GM19395 (cell line): Measurements from ENCODE around the gene PLXNA4.

Source experiments
- ATAC-seq: cut with Tn5 transposase; IDR thresholded peaks from one replicate; pipeline ENCODE4 v1.9.1; 2021; ENCODE audit warnings: mild to moderate bottlenecking, moderate library complexity; ENCODE audit not compliant: unreplicated experiment

The PLXNA4 gene

GRCh38 chr7:132279718-132280117, 296.6 kb downstream of the PLXNA4 start:
- ATAC-seq = no peak

DNA sequence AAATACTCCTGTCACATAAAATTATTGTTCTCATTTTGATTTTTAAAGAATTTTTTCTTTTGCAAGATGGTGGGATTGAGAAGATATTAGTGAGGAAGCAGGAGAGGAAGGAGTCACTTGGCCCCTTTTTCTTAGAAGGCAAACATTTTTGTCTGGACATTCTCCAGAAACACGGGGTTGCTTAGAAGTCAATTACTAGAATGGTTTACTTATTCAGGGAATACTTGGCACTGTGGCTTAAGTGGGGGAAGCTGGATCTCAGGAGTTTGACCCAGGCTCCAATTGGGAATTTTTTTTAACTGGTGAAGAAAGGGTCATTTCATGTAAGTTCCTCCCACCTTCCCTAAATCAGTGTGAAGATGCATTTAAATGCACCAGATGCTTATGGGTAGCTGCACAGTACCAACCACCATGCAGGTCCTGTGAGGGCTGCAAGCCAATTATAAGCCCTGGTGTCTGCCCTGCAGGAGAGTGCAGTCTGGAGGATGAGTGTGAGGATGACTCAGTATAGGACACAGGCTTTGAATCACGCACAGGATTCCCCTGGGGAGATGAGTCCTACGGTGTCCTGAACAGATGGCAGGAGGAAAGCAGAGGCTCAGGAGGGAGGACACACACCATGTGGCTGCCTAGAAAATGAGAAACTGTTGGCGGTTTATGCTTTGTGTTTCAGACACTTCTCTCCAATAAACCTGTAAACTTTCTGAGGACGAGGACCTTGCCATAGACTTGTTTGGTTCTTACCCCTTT, 299.1 kb downstream of the PLXNA4 start:
- no peak for ATAC-seq

DNA sequence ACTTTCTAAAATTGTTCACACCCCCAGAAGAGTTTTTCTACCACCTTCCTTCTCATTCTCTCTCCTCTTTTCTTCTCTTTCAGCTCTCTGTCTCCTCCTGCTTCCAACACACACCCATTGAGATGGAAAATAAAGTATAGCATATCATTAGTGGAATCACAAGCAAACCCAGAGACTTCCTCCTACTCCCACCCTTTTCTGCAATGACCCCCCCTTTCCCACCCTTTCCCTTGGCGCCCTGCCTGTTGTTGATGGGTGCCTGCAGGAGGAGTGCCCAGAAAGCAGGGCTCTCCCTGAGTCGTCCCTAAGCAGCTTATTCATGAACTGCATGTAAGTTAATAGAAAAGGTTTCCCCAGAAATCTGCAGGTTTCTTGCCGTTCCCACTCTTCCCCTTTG, 300.0 kb downstream of the PLXNA4 start:
- no peak for ATAC-seq

DNA sequence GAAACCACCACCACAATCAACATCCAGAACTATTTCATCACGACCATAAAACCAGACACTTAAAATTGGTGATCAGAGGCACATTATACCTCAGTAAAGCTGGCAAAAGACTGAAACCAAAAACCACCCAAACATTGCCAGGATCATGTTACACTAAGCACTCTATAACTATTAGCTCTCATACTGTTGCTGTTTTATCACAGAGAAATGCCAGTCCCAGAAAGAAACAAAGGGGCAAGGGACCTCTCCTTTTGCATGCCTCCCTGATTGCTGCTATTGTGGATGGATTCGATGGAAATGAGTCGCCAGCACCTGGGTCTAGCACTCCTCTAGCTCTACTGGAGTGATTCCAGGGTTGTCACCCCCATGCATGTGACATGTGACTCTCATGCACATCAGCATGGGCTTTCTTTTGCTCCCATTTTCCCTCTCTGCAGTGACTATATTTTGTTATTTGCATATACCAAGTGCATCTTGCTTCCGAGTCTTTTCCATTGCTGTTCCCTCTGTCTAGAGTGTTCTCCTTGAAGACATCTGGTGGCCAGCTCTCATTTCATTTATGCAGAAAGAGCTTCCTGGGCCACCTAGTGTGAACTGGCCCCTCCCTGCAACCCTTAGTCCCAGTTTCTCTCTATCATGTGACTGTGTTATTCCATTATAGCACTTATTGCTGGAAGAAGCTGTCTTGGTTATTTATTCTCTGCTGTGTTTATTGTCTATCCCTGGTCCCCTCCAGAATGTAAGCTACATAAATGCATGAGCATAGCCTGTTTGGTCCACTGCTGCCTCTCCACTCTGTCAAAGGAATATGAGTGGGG, 300.6 kb downstream of the PLXNA4 start:
- ATAC-seq = no peak

DNA sequence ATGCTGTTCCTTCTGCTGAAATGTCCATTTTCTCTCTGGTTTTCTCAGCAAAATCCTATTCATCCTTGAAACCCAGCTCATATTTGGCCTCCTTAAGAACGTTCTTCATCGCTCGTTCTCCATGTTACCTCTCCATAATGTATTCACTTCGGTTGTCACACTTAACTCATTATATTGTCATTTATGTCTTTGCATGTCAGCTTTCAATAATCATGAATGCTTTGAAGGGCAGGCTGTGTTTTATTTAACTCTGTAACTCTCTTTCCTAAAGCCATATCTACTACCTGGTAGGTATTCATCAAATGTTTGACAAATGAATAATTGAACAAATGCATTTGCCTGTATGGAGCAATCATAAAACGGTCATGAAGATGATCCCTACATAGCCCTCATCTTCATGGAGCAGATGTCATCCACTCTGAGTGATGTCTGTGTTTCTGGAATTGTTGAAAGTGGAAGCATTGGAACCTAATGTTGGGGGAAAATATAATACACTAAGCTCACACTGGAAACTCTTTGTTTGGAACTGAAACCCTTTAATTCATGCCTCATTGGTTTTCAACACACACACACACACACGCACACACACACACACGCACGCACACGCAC, 303.4 kb downstream of the PLXNA4 start:
- ATAC-seq = no peak

GRCh38 chr7:132270517-132270916, 305.8 kb downstream of the PLXNA4 start:
- no peak for ATAC-seq

DNA sequence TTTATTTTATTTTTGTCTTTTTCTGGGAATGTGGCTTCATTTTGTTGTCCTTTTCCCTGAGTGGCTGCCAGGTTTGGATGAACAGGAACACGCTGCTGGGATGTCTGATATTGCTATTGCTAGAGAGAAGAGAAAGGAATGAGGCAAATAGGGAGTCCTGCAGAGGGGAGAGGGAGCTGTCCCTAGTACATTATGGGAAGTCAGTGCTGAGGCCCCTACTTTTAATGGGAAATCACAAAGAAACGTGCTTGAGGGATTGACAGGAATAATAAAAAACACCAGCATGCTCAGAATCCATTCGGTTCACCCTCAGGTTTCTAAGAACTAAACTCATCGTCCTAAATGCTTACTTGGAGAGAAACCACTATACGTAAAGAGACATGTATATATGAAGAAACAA, 306.6 kb downstream of the PLXNA4 start:
- no peak for ATAC-seq

- no peak for ATAC-seq
Observed at GRCh38 chr7:132263151-132263550, 313.1 kb downstream of the PLXNA4 start.

DNA sequence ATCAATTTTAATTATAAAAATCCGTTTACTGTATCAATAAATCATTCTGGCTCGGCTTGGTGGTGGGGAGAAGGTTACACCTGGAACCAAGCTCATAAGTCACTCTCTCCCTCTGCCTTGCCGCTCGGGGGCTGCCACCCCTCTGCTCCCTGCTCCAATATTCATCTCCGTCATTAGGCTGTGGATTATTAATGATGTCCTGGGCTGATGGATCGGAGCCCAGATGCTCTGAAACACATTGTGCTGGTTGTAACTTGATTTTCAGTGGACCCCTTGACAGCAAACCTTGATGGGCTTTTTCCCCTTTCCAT, 314.2 kb downstream of the PLXNA4 start:
- ATAC-seq = no peak

GRCh38 chr7:132261327-132262159, 314.7 kb downstream of the PLXNA4 start:
- no peak for ATAC-seq

DNA sequence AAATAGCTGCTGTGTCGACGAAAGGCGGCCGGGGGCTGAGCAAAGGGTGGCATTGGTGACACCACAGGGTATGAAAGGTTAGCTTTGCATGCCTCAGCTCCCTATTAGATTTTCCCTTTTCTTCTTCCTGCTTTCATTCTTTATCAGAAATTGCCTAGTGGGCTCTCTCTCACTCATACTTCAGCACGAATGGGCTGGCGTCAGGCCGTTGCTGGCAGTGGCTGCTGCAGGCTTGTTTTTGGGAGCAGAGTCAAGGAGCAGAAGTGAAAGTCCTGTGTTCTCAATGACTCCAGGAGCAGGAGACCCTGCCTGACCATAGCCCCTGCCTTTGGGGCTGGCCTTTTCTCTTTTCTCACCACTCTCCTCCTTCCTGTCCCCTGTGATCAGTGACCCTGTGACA, 318.0 kb downstream of the PLXNA4 start:
- ATAC-seq = no peak

DNA sequence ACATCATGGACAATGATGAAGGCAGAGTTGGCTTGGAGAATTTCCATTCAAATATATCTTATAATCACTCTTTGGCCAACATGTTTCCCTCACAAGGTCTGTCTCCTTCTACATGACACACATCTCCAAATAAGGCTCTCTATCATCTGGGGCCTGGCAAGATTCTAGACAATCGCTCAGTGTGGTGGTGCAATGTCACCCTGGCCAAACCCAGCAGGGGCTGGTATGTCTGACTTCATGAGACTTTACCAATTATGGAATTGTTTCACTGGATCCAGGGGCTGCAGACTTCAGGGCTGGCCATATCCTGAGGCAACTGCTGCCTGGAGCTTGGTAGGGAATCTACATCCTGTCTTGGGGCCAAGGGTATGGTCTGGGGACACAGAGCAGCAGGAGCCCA, 319.0 kb downstream of the PLXNA4 start:
- no peak for ATAC-seq

DNA sequence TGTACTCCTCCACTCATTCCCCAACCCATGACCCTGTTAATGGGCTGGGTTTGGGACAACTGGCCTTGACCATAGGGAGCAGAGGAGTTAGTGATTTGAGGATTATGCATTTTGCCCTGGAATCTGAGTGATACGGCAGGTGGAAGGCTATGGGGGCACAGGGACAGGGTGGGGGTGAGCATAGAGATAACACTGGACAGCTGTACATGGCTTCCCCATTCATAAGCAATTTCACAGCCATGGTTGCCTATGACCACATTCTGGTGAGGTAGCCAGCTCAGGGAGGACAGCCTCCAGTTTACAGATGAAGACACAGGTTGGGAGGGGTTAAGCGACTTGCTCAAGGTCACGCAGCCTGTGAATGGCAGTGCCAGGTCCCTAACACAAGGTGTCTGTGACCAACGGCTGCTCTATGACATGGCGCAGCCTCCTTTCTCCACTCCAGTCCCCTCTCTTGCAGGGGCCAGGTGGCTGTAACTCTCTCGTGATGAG, 319.5 kb downstream of the PLXNA4 start:
- no peak for ATAC-seq

GRCh38 chr7:132255898-132256297, 320.4 kb downstream of the PLXNA4 start:
- no peak for ATAC-seq

DNA sequence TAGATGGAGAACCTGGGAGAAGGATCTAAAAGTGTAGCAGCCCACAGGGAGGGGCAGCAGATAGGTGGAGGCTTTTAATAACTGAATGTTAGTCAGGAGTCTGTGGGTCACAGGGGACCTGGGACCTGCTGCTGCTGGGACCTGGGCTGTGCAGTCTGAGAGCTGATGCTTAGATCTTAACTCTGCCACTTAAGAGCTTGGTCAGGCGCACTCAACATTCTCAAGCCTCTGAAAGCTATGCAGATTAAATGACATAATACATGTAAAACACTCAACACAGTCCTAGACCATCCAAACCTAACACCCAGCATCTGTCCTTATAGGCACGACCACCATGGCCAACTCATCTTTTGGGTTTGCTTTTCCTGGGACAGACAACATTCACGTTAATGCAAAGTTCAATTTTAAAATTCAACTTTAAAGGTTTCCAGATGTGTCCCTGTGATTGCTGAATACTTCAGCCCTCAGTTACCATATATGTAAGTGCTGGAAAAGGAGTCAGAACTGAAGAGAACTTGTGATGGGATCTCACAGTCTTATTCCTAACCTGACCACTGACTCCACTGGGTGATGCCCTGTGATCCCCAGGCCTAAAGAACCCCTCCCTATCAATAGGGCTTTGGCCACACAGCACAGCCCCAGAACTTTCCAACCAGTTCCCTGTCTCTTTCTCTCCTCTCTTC, 321.0 kb downstream of the PLXNA4 start:
- ATAC-seq = no peak

DNA sequence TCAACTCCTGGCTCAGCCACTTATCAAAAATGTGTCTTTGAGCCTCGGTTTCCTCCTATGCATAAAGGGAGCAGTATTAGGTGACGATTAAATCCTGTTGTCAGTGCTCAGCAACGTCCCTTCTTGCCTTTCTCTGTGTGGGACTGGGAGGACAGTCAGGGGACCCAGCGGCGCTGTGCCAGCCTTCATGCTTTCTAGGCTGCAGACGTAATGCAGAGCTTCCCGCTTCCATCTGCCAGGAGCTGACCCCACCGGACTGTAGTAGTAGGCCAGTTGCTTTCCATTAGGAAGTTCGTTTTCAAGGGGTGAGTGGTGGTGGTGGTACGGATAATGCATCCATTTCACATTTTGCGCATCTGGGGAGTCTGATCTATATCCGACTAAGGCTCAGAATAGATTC, 321.8 kb downstream of the PLXNA4 start:
- ATAC-seq = no peak

DNA sequence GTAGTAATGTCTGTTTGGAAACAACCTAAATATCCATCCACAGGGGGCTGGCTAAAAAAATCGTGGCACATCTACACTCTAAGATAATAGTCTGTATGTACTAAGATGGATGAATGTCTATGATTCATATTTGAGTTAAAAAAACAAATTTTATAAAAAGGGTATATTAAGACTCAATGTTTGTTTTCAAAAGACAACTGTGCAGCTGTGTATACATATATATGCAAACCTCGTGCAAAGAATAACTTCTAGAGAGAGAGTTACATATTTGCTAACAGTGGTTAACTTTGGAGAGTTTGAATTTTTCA, 323.5 kb downstream of the PLXNA4 start:
- no peak for ATAC-seq

- ATAC-seq = no peak
Observed at GRCh38 chr7:132251327-132251659, 325.0 kb downstream of the PLXNA4 start.

GRCh38 chr7:132250480-132251326, 325.6 kb downstream of the PLXNA4 start:
- ATAC-seq = no peak
